ENCODE data around the gene HEATR5B.

HEATR5B gene

GRCh38 chr2:37096568-37096967, 12.4 kb upstream of the HEATR5B start:
- no peak overlapping the region for H3K4me3 ChIP-seq (ENCODE audit: low read depth, low read length)
- no peak for TF ChIP-seq CTCF (IDR thresholded peaks at IDR 0.05; ENCODE audit: low read depth, low read length)

GRCh38 chr2:37091873-37092272, 7.7 kb upstream of the HEATR5B start:
- no peak for TF ChIP-seq CTCF (IDR thresholded peaks at IDR 0.05; ENCODE audit: low read depth, low read length)
- no peak overlapping the region for H3K4me3 ChIP-seq (ENCODE audit: low read depth, low read length)

GRCh38 chr2:37090019-37090477, 5.9 kb upstream of the HEATR5B start:
- no peak for TF ChIP-seq CTCF (IDR thresholded peaks at IDR 0.05; ENCODE audit: low read depth, low read length)

GRCh38 chr2:37085731-37086147, 1.6 kb upstream of the HEATR5B start:
- no peak for TF ChIP-seq CTCF (IDR thresholded peaks at IDR 0.05; ENCODE audit: low read depth, low read length)
- no peak overlapping the region for H3K4me3 ChIP-seq (ENCODE audit: low read depth, low read length)

More at GRCh38 chr2:37090019-37090477, 5.9 kb upstream of the HEATR5B start:
- no peak overlapping the region for H3K4me3 ChIP-seq (ENCODE audit: low read depth, low read length)

GRCh38 chr2:37084797-37085196, 625 bp upstream of the HEATR5B start:
- H3K4me3 ChIP-seq (ENCODE audit: low read depth, low read length) = peak overlapping the region; percentile 96
- no peak for TF ChIP-seq CTCF (IDR thresholded peaks at IDR 0.05; ENCODE audit: low read depth, low read length)

- no peak overlapping the region for H3K4me3 ChIP-seq (ENCODE audit: low read depth, low read length)
Observed at GRCh38 chr2:37080689-37081088, 3.5 kb downstream of the HEATR5B start.

GRCh38 chr2:37080266-37080665, 3.9 kb downstream of the HEATR5B start:
- no peak for TF ChIP-seq CTCF (IDR thresholded peaks at IDR 0.05; ENCODE audit: low read depth, low read length)
- H3K4me3 ChIP-seq (ENCODE audit: low read depth, low read length) = no peak overlapping the region

More at GRCh38 chr2:37080689-37081088, 3.5 kb downstream of the HEATR5B start:
- TF ChIP-seq CTCF (IDR thresholded peaks at IDR 0.05; ENCODE audit: low read depth, low read length) = no peak

Data from WI38 (cell line).